ENCODE data around the gene NHSL2.

NHSL2 gene

DNA sequence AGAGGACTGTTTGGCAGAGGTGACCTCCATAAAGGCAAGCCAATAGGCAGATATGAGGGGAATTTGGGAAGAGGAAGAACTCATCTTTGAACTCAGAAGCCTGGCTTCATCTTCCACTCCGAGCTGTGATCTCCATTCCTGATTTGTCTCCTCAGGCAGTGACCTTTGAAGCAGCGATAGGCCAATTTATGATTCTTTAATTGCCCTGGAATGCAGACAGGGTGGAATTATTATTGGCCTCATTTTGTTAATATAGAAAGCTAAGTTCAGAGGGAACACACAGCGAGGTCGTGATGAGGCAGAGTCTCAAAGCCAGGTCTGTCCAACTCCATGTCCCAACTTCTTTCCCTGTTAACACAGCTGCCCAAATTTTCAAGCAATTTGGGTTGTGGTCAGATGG, 204.2 kb downstream of the NHSL2 start:
- no peak for DNase-seq

DNA sequence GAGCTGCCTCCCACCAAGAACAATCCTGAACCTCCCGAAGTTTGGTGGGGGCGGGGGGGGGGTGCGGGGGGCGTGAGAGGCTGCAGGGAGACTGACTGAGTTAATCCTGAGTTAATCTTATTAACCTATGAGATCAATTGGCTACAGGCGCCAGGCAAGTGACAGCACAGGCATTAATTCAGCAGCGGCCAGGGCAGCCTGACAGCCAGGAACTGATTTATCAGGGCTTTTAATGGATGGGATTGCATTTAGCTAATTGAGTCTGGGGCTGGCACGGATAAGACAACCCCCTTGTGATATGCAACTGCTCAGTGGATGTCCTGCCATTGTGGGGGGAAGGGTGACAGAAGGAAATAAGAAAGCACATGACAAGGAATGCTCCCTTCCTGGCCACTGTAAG, 204.7 kb downstream of the NHSL2 start:
- no peak for DNase-seq

DNA sequence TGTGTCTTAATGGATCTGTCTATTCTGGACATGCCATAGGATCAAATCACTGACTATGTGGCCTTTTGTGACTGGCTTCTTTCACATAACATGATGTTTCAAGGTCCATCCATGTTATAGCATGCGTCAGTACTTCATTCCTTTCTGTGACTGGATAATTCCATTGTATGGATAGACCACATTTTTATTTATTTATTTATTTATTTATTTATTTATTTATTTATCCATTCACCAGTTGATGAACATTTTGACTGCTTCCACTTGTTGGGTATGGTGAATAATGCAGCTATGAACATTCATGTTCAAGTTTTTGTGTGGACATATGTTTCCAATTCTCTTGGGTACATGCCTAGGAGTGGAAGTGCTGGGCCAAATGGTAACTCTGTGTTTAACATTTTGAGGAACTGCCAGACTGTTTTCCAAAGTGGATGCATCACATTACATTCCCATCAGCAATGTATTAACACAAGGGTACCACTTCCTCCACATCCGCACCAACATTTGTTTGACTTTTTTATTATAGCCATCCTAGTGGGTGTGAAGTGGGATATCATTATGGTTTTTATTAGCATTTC, 207.1 kb downstream of the NHSL2 start:
- DNase-seq, result no peak

DNA sequence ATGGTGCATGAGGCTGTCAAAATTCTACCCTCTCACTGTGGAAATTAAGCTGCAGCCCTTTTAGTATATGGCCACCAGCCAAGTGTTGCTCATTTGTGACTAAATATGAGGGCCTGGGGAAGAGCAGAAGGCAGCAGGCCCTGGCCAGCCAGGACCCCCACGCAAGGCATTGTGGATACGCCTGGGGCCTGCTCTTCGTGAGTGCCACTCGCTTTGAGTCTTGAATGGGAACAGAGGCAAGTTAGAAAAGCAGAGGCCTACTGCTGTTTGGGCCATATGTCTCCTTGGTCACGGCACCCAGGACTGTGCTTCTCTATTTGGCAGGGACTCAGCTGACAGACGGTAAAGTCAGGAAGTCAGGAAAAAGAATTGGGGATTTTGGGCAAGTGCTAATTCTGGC, 210.2 kb downstream of the NHSL2 start:
- no peak for DNase-seq

DNA sequence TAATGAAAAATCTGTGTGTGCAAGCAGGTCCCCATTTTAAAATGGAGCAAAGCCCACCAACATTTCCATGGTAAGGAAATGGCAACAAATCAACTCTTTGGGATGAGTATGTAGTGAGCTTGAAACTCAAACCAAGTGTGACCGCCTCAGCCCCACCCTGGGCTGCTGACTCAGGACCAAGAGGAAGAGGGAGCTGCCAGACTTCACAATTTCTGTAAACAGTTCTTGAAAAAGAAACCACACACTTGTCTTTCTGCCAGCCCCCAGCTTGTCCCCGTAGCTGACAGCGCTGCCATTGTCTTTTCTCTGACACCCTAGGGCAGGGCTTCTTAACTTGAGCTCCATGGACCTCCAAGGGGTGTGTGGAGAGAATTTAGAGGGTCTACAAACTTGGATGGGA, 210.7 kb downstream of the NHSL2 start:
- DNase-seq, result peak in 1 of 5 donors; percentile 72

DNA sequence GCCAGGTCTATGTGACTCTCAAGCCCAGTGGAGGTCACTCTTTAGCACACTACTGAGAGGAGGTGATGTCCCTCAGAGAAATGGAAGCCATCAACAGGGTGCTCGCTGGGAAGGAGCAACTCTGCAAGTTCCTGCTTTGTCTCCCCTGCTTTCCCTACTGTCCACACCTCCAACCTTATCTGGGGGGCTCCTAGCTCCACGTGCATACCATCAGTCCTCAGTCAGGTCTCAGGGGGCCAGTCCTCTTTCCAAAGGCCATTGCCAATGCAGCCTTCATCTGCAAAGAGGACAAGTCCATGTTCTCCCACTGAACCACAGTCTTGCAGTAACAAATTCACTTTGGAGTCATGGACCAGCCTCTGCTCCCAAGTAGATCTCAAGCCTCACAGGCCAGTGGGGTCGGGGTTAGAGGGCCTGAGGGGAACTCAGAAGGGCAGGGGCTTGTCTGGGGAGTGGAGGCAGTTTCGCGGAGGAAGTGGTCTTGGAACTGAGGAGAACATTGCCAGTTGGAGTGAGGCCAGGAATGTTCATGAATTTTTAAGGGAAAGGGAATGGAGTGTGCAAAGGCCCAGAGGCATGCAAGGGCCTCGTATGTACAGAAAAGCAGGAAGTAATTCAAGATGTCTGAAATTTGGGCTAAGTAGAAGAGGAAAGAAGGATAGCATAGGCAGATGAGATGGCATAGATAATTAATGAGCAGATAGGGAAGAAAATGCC, 212.1 kb downstream of the NHSL2 start:
- DNase-seq, result no peak

DNA sequence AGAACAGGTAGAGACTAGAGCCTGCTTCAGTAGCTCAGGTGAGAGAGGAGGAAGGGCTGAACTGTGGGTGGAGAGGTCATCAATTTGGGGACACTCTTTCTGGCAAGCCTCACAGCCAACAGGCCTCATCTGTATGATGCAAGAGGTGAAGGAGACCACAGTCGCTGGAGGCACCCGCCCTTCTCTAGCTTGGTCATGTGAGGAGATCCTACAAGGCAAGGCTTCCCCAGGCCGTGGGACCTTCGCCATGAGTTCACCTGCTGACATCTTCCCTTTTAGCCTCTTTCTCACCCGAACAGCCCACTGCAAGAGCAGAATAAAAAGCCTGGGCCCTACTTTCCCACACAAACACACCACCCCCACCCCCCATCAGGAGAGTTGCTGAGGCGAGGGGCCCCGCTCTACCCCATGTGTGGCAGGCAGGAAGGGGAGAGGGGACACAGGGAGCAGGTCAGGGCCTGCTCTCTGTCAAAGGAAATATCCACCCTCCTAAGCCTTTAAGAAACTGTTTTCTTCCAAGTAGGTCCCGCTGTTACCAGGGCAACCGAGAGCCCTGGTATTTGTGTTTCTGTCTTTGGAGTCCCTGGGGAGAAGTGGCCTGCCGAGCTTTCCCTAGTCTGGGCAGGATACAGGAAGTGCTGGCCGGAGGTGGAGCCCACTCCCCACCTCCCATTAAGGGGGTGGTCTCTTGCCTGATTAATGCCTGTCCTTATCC, 213.0 kb downstream of the NHSL2 start:
- no peak for DNase-seq

DNA sequence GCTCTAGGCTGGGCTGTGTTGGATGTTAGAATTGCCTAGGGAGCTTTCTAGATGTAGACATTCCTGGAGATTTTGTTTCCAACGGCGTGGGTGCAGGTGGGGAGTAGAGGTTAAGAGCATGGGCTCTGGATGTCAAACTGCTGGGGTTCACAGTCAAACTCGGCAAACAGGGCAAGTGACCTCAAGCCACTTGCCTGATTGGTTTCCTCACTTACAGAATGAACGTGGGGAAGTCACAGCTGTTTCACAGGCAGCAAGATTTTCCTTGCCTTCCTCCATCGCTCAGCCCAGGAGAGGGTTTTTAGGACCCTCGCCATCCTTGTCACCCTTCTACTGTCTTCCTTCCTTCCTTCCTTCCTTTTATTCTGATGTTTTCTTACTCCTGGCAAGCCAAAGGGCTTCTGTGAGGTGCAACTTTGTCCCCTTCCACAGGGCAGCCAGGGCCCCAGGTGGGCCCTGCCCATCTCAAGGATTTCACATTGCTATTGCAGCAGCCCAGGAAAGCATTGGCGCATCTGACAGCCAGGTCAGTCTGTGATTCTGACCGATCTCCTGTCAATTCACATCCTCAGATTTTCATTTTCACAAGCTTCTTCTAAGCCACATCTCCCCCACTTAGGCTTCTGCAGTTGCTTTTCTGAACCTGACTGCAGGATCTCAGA, 214.0 kb downstream of the NHSL2 start:
- DNase-seq, result no peak

DNA sequence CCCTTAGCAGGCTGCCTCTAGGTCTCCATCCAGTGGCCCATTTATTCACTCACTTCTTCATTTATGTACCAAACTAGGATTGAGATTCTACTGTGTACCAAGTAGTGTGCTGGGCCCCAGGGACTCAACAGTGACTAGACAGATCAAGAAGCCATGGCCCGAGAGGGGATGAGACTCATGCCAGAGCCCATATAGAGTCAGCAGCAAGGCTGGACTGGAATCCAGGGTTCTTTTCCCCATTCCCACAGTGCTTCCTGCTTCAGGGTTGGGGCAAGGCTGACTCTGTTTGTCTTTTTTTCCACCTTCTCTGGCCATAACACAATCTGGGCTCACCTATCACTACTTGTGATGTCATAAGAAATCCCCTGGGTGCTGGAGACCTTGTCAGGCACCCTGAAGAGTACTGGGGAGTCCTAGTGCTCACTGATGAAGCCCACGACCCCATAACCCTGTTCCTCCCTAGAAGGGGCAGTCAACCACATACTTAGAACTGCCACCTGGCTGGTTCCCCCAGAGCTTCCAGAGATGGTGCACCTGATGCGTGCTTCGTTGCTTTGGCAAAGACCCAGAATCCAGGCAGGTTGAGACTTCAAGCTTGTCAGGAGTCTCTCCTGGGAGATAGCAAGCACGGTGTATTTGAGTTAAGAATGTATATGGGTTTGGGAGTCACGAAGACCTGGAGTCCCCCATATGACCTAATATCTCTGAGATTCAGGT, 214.8 kb downstream of the NHSL2 start:
- peak in 1 of 5 donors; percentile 22 for DNase-seq

DNA sequence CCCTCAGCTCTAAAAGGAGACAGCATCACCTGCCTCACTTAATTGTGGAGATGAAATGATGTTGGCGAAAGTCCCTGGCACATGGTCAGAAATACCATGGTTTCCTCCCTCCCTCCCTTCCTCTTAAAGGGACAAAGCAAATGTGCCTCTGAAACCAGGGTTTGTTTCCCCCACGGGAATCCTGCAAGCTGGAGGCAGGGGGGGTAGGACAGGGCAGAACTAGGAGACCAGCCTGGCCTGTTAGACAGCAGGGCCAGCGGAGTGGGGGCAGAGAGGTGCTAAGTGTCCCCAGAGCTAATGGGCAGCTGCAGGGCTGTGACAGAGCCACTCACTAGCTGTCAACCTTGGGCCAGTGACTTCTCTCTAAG, 215.4 kb downstream of the NHSL2 start:
- no peak for DNase-seq

DNA sequence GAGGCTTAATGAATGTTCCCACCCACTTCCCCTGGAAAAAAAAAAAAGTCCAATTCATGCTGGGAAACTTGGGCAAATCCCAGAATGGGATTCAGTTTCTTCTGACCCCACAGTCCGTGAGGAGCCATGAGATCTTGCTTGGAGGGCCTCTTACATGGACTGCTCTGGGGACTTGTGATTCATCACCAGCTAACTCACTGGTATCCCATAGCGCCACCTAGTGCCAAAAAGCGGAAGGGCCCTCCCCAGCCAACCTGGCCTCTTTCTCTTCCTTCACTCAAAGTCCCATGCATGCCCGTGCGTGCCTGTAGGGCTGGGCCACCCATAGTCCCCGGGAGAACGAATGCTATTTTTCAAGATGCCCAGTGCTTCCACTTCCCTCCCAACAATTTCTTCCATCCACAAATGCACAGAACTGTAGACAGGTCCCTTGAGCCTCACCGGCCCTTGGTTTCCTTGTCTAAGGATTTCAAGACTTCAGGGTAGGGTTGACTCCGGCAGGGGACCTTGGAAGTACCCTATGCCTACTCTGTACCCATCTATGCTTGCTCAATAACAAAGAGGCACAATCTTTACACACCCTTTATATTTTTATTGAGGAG, 216.0 kb downstream of the NHSL2 start:
- peak; percentile 46 to 76 (median 68) for DNase-seq

DNA sequence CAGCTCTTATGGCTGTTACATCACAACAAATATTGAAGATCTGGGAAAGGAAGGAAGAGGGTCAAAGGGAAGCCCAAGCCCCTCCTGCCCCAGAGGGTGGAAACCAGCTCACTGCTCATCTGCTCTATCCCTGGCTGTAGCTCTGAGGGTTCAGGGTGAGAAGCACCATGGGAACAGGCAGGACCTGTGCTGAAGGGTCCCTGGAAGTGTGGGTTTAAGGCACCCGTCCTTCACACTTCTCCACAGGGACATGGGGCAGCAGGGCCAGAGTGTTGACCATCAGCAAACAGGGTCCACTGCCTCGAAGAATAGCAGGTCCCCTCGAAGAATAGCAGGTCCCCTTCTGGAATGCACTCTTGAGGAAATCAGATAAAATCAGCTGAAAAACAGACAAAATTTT, 216.7 kb downstream of the NHSL2 start:
- no peak for DNase-seq

DNA sequence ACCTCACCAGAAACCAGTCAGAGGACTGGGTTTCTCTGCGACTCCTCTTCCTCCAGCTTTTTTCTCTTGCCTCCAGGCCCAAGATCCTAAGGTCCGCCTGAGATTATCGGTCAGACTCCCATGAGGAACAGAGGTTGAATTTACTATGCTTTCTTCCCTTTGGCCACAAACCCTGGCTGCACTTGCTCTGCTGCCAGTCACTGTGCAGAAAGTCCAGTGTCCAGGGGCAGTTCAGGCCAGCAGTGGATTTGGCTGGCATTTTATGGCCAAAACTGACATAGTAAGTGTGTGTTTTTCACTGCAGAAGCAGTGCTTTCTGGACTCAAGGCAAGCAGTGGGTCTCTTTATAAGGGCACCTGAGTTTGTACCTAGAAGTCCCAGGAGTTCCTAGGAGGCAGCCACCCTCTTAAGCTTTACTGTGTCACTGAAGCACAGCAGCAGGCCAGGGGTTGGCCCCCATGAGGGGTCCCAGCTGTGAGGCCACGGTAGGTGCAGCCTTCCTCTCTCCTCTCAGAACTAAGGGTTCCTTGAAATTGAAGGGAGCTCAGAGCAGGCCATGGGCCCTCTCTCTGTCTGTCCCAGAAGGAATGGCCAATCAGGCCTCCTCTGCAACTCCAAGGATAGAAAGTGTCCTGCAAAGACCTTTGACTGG, 217.7 kb downstream of the NHSL2 start:
- no peak for DNase-seq

DNA sequence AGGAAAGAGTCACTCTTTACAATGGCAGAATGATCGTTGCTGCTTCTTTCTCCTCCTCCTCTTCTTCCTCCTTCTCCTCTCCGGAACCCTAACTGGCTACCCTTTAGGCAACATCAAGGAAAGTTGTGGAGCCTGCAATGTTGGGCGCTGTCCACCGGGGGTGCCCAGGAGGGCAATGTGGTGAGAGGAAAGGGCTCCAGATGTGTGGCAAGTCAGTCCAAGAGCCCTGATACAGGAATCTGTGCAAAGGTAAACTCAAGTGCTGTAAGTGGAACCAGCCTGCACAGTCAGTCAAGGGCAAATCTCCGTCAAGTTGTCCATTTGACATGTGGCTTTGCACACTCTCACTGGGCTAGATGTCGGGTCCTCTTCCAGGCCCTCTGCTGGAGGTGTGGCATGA, 218.2 kb downstream of the NHSL2 start:
- DNase-seq, result peak in 1 of 5 donors; percentile 11

DNA sequence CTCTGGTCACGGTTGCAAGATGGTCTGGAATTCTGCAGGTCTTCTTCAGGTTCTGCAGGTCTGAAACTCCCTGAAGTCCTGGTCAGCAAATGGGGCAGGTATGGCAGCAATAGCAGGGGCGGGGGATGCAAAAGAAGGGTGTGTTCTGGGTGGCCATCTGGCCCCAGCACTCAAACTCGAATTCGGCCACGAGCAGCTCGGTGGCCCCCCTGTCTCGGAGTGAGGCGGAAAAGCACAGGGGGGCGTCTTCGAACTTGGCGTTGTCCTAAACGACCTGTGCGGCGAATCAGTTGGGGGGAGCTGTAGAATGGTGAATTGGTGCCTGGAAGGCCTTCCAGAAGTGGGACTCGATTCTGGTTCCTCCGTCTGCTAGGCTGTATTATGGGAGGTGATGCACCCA, 219.0 kb downstream of the NHSL2 start:
- no peak for DNase-seq

DNA sequence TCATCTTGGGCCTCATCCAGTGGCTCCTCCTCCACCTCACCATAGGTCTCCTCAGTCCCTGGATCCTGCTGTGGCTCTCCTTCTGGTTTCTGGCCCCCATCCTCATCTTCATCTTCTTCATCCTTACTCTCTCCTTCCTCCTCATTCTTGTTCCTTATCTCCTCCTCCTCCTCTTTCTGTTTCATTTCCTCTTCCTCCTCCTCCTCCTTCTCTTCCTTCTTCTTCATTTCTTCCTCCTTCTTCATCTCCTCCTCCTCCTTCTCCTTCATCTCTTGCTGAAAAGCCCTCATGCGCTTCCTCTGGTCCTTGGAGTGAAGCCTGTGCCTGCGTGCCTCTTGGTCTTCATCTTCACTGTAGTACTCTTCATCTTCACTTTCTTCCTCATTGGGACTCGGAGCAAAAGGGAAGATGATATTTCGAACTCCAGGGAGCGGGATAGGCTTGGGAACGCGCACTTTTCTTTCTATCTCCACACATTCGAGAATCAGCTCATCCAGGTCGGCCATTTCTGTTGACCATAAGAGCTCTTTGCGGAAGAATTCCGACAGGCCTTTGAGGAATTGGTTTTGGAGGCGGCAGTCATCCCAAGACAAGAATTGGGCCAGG, 219.6 kb downstream of the NHSL2 start:
- DNase-seq, result no peak

DNA sequence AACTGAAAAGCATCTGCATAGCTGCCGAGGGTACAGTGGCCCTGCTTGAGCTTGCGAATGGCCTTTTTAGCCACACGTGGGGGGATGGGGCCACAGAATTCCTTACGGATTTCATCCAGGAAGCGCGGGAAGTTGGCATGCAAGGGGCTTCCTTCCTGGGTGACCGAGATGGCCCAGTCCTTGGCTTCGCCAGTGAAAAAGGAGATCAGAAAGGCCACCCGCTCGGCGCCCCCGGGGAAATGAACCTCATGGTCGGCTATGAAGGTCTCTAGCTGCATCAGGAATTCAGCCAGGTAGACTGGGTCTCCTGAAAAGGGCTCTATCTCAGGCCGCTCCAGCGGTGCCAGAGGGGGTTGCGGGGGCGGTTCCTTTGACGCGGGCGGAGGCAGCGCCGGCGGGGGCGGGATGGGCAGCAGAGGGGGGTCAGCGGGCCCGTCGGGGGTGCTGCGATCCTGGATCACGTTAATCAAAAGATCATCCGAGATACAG, 220.2 kb downstream of the NHSL2 start:
- DNase-seq, result no peak

DNA sequence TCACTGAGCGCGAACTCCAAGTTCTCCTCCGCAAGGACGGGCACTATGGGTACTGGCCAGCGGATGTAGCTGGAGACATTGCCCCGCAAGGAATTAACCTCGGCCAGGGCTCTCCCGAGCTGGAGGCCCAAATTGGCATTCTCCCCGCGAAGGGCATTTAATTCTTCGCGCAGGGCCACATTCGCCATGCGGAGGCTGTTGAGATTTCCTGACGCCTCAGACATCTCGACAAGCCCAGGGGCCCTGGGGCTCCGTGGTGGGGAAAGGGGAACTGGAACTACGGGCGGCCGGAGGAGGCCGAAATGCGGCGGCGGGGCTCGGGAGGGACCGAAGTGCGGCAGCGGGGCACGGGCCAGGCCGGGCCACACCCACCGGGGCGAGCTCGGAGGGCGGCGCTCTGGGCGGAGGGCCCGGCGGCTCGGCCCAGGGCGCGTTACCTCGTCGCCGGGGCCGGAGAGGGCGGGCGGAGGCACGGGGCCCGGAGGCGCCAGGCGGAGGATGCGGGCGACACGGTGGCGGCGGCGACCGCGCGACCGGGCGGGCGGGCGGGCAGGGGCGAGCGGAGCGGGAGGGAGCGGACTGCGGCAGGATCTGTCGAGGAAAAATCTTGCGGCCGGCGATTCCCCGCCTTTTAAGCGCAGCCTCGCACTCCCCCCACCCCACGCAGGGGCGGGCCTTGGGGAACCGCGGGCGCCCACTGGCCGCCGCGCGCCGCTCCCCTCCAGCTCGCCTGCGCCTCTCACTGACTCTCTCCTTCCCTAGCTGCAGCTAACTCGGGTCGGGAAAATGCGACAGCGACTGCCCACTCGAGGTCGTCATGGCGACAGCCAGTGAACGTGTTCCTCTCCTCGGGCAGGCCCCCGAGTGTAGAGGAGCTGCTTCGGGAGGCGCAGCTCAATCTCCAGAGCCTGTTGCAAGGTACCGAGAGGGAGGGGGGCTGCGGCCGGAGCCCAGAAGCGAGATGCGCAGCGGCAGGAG, 221.0 kb downstream of the NHSL2 start, which contains the start of gene RTL5:
Gene RTL5 (minus strand): TSS at position 599 of the 978 bp plus-strand sequence.
- DNase-seq, result peak; percentile 11 to 49 (median 35)

DNA sequence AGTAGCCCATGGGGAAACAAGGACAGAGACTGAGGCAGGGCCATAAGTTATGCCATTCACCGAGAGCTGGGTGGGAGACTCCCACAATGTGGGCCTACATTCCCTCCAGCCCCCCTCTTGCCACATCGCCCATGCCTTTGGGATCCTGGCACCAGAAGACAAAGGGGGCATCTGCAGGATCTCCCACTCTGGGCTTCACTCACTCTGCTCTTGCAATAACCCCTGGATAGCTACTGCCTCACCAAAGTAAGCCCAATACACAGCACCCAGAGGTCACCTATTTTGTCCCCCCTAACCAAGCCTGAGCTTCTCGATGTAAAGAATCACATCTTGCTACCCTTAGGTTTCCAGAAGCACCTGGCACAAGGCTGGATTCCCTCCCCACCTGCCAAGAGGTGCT, 221.8 kb downstream of the NHSL2 start:
- DNase-seq, result no peak
